Activated CD4-positive, alpha-beta memory T cell treated with anti-CD3 and anti-CD28 coated beads, Interleukin-2, amount 10 ng/mL, durations not matched to agents 7 days and 5 days (primary cell): ENCODE measurements around the gene VEGFD. TPM values are rescaled to one million over a fixed set of nuclear protein-coding genes. Genes with fewer than 3 reads are reported as not detected.

ENCODE experiments used
- total RNA-seq, 2 experiments: library from RNA; stranded (reverse); gene quantifications; one replicate each; pipeline ENCODE4 v1.2.3, GENCODE V29; 2021

Gene VEGFD
- total RNA-seq, 2 experiments from 2014 or later = 0.10 TPM; not detected in 1

Other genes starting within 250 kb of the VEGFD start
- gene ASB9, start 114.3 kb downstream of the VEGFD start, total RNA-seq = 1 to 10 TPM; 1.1 to 1.4 TPM
- not detected for gene ASB11, start 68.8 kb downstream of the VEGFD start, total RNA-seq
- gene PIGA, start 48.9 kb downstream of the VEGFD start, total RNA-seq = 10 to 100 TPM; 27.8 to 31.7 TPM
- 1 to 10 TPM; 5.1 to 5.6 TPM for gene PIR, start 108.9 kb upstream of the VEGFD start, total RNA-seq
- not detected for gene BMX, start 116.4 kb upstream of the VEGFD start, total RNA-seq
- not detected for gene ACE2, start 216.5 kb upstream of the VEGFD start, total RNA-seq